ENCODE results near the gene MYO9B. TPM values are rescaled to one million over a fixed set of nuclear protein-coding genes. Genes with fewer than 3 reads are reported as not detected.
A peak's percentile ranks its signal among the peaks of the same experiment; 100 is the strongest.

Gene MYO9B
- total and polyA plus RNA-seq, 2 of the 13 experiments (the other 11 are each of a cell fraction or from before 2014, with no cell fraction given), result 18.0 to 18.3 TPM

DNA sequence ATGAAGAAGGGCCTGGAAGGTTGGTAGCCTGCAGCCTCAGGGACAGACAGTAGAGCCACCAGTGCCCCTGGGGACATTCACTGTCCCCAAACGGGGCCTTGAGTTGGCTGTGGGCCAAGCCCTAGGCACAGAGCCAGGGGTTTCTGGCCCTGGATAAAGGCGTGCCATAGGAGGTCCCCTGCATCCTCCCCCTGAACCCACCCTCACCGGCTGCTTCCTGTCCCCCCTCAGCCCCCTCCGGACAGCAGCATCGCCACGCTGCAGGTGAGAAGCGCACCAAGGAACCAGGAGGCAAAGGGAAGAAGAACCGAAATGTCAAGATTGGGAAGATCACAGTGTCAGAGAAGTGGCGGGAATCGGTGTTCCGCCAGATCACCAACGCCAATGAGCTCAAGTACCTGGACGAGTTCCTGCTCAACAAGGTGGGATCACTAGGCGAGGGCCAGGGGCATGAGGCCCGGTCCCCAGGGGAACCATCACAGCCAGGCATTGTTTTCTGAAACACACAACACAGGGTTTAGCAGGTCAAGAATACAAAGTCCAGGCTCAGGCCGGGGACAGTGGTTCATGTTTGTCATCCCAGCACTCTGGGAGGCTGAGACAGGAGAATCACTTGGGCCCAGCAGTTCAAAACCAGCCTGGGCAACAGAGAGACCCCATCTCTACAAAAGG lies 125.0 kb downstream of the MYO9B start (continued):
- TF ChIP-seq PAX8 (CRISPR knock-in tag; IDR thresholded peaks at IDR 0.05; ENCODE audit: borderline replicate concordance), result no peak
- TF ChIP-seq TSC22D2 (CRISPR knock-in tag; IDR thresholded peaks at IDR 0.05; ENCODE audit: borderline replicate concordance), result no peak
- TF ChIP-seq ZFP36 (IDR thresholded peaks at IDR 0.05; ENCODE audit: borderline replicate concordance, low read depth, low read length, partially characterized antibody), result no peak
- peak; percentile 72; the same call in 1 of the 2 replicates for TF ChIP-seq MYC (CRISPR knock-in tag; IDR thresholded peaks at IDR 0.05; ENCODE audit: borderline replicate concordance)
- TF ChIP-seq ZBTB34 (CRISPR knock-in tag; IDR thresholded peaks at IDR 0.05), result peak; percentile 62; the same call in 1 of the 2 replicates
- TF ChIP-seq ZNF781 (CRISPR knock-in tag; IDR thresholded peaks at IDR 0.05; ENCODE audit: borderline replicate concordance, not compliant biosample characterization), result no peak
- peak; percentile 49; the same call in 1 of the 2 replicates for TF ChIP-seq ZSCAN21 (CRISPR knock-in tag; IDR thresholded peaks at IDR 0.05; ENCODE audit: borderline replicate concordance)
- TF ChIP-seq FOXK2 (IDR thresholded peaks at IDR 0.05), result no peak
- 0 out of 2 replicates have a peak, but pooled peaks have one; percentile 20 for TF ChIP-seq HNRNPL (IDR thresholded peaks at IDR 0.05; ENCODE audit: low read depth, low read length)
- TF ChIP-seq ZNF18 (CRISPR knock-in tag; IDR thresholded peaks at IDR 0.05; ENCODE audit: insufficient replicate concordance), result no peak
- no peak for TF ChIP-seq MEIS1 (CRISPR knock-in tag; IDR thresholded peaks at IDR 0.05; ENCODE audit: borderline replicate concordance)
- 0 out of 2 replicates have a peak, but pooled peaks have one; percentile 33 for TF ChIP-seq ZFP36L1 (CRISPR knock-in tag; IDR thresholded peaks at IDR 0.05)
- TF ChIP-seq FOXM1 (CRISPR knock-in tag; IDR thresholded peaks at IDR 0.05), result no peak
- TF ChIP-seq ZNF205 (CRISPR knock-in tag; IDR thresholded peaks at IDR 0.05), result no peak
- TF ChIP-seq ZBTB10 (CRISPR knock-in tag; IDR thresholded peaks at IDR 0.05; ENCODE audit: borderline replicate concordance), result no peak
- TF ChIP-seq FOXO1 (CRISPR knock-in tag; IDR thresholded peaks at IDR 0.05), result peak; percentile 77; the same call in 1 of the 2 replicates
- TF ChIP-seq TEAD3 (CRISPR knock-in tag; optimal IDR thresholded peaks at IDR 0.05; ENCODE audit: borderline replicate concordance), result peak; percentile 41
- TF ChIP-seq, protein P1, sequence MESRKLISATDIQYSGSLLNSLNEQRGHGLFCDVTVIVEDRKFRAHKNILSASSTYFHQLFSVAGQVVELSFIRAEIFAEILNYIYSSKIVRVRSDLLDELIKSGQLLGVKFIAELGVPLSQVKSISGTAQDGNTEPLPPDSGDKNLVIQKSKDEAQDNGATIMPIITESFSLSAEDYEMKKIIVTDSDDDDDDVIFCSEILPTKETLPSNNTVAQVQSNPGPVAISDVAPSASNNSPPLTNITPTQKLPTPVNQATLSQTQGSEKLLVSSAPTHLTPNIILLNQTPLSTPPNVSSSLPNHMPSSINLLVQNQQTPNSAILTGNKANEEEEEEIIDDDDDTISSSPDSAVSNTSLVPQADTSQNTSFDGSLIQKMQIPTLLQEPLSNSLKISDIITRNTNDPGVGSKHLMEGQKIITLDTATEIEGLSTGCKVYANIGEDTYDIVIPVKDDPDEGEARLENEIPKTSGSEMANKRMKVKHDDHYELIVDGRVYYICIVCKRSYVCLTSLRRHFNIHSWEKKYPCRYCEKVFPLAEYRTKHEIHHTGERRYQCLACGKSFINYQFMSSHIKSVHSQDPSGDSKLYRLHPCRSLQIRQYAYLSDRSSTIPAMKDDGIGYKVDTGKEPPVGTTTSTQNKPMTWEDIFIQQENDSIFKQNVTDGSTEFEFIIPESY (CRISPR knock-in tag; IDR thresholded peaks at IDR 0.05), result peak; percentile 98
- TF ChIP-seq ZSCAN31 (CRISPR knock-in tag; IDR thresholded peaks at IDR 0.05; ENCODE audit: low read depth), result 0 out of 2 replicates have a peak, but pooled peaks have one; percentile 28
- TF ChIP-seq EHMT2 (IDR thresholded peaks at IDR 0.05; ENCODE audit: borderline replicate concordance, low read depth, low read length), result no peak
- peak; percentile 16; the same call in 1 of the 2 replicates for TF ChIP-seq FOSL2 (CRISPR knock-in tag; IDR thresholded peaks at IDR 0.05)
- peak; percentile 35 for TF ChIP-seq PHF5A (CRISPR knock-in tag; IDR thresholded peaks at IDR 0.05; ENCODE audit: low read depth, unreplicated experiment)
